HG03575 (cell line): ENCODE measurements around the gene GFOD1.

Experiments
- ATAC-seq: cut with Tn5 transposase; IDR thresholded peaks from one replicate; pipeline ENCODE4 v1.9.1; 2021; ENCODE audit not compliant: unreplicated experiment, insufficient number of reproducible peaks, low FRiP score; ENCODE audit errors: extremely low read depth

The GFOD1 gene

DNA sequence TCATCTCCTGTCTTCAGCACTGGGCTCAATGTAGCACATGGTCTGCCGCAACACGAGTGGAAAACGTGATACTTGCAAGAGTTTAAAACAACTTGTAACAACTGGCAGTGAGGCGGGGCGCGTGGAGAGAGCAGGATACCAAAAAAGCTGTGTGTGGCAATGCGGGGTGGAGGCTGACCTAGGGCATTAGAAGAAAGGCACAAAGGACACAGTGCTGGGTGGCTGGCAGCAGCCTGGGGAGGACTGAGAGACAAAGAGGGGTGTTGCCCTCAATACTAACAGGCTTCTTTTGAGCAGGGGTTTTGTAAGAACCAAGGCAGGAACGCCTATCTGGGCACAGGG, 1.5 kb upstream of the GFOD1 start:
- no peak for ATAC-seq

DNA sequence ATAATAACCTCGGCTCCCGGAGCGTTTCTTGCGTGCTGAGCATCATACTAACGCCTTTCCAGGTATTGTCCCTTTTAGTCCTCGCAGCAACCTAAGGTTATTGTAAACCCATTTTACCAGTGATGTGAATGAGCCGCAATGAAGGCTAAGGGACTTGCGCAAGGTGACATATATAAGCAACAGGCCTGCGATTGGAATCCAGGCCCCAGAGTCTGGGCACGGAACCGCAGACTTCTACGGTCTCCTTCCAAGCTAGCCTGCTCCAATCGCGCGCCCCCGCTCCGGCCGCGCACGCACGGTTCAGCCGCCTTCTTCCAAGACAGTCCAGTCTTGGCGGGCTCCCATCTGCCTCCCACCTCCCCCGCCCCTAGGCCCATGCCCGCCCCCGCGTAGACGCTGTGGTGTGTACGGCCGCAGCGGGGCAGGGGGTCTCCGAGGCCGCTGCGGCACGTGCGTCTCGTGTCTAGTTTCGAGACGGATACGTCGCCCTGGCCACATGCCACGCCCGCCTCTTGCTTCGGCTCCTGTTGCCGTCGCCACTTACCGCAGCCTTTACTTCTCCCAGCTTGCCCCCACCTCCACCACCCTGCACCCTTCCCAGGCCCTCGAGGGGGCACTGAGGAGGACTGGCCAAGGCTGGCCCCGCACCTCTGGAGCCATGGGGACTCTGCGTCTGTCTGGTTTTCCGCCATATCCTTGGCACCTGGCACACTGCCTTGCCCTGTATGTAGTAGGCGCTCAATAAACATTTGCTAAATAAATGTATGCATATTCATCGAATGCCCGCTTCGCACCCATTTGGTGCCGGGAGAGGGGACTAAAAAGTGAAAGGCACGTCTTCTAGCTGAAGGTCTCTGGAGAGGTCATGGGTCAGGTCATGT, 855 bp upstream of the GFOD1 start:
- no peak for ATAC-seq

DNA sequence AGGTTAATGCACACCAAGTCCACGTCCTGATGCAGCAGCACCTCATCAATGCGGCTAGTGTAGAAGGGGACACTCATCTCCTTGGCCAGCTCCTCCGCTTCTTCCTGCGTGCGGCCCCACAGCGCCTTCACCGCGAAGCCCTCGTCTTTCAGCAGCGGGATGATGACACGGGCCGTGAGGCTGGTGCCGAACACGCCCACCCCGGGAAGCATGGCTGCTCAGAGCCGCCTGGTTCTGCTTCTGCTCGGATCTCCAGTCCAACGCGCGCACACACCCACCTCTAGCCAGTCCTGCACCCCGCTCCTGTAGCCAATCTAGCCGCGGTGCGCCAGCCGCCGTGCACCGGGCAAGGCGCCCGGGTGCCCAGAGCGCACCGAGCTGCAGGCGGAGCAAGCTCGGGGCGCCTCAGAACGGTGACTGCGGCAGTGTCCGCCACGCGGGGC, 700 bp downstream of the GFOD1 start:
- no peak for ATAC-seq

DNA sequence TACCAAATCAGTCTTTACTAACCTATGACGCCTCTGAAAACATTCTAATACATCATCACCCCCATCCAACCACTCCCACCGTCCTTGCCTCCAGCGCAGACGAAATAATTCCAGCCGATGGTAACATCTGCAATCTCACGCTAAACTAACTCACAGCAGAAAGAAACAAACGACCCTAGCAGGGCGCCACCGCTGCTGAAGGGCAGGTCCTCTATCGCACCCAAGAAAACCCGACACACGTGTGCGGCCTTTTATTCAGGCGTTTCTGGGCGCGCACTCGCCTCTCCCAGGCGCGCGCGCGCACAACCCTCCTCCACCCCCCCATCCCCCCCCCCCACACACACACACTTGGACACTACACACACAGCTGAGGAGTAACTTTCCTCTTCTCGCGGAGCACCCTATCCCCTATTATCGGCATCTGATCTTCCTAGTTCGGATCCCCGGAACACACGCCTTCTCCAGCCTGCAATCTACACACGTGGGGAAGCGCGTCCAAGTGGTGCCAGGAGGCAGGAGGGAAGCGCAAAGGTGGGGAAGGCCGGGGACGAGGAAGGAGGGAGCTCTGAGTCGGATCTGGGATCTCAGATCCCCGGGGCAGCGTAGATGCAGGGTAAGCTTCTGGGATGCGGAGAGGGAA, 1.4 kb downstream of the GFOD1 start:
- no peak for ATAC-seq

DNA sequence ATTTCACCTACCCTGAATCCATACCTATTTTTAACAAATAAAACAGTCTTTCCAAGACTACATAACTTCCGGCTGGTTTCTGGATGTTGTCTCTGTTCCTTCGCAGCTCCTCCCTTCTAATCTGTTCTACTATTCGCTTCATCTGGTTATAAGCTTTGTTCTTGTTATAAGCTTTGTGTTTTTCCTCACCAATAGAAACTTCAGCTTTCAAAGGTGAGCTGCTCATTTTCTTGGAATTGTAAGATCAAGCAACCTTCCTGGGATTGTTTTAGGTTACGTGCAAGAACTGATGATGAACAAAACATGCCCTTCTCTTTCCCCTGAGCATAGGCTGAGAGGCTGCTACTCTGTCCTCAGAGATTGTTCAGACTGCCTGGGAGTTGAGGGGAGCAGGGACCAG, 2.1 kb downstream of the GFOD1 start:
- no peak for ATAC-seq

DNA sequence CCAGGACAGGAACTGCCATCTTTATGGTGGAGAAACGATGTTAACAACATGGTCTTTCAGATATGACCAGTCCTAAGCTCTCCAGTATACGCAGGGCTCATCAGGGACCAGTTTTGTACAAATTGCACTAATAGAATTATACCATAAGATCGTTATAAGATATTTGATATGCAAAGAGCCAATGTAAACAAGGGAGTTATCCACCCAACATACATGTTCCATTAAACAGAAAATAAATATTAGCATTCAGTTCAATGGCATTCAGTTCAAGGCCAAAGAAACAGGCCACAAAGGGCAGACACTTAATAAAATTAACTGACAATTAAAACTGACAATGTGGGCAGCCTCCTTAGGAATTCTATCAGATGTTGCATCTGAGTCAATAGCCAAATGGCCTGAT, 2.6 kb downstream of the GFOD1 start:
- ATAC-seq = no peak

DNA sequence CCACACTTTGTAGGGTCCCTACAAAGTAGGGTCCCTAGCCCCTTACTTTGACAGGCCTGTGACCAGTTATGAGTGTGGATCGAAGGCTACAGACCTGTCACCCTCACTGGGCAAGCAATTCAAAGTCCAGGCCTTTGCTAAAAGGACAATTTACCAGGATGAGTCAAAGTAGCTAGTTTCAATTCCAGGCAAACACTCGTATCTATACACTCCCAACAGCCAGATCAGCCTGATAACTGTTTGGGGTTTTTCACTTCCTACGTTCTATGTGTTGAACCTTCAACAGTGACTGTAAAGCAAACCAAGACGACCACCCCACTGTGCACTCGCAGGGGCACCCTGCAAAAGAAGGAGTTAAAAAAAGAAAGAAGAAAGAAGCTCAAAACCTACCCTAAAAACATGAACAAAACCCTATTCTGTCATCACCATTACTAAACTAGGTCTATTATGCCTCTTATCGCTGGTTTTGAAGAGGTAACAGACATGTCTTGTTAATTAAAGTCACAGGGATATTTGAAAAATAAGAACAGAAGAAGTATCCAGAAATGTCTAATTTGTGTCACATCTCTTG, 3.2 kb downstream of the GFOD1 start:
- no peak for ATAC-seq

DNA sequence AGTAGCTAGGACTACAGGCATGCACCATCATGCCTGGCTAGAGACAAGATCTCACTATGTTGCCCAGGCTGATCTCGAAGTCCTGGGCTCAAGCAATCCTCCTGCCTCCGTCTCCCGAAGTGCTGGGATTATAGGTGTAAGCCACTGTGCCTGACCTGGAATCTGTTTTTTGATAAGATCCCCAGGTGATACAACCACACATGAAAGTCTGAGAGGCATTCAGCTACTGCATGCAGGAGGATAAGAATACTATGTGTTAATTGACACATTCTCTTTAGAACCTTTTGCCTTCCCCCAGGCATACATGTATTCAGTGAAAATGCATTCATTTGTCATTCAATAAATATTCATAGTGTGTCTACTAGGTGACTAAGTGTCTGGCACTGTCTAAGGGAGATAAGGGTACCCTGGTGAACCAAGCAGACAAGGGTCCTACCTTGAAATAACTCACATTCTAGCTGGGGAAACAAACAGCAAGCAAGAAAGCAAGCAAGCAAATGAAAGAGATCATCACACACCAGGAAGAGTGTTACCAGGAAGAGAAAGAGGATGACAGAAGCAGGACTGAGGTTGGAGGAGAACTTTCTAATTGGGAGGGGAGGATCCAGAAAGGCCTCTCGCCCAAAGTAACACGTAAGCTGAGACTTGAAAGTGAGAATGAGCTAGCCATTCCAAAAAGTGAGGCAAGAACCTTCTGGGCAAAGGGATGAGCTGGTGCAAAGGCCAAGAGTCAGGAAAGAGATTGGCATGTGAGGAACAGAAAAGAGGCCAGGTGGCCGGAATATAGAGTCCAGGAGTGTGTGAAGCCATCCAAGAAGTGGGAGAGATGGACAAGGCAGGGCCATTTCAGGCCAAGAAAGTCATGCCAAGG, 6.5 kb downstream of the GFOD1 start:
- no peak for ATAC-seq

DNA sequence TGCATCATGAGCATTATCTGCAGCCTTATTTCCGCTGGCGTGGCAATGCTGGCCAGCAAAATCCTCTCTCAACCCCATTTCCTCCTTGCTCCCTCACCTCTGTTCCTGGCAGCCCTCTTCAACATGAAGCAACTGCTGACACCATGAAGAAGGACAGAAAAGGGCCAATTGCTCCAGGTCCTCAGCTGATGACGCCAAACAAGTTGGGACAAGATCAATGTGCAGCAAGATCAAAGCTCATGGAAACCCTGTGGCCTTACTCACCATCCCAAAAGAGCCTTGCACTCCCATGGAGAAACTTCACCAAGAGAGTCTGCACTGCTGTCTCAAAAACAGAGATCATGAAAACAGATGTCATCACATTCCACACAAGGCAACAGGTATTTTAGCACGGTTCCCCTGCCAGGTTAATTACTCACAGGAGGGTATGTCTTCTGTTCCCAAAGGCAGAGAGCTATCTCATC, 7.4 kb downstream of the GFOD1 start:
- no peak for ATAC-seq

DNA sequence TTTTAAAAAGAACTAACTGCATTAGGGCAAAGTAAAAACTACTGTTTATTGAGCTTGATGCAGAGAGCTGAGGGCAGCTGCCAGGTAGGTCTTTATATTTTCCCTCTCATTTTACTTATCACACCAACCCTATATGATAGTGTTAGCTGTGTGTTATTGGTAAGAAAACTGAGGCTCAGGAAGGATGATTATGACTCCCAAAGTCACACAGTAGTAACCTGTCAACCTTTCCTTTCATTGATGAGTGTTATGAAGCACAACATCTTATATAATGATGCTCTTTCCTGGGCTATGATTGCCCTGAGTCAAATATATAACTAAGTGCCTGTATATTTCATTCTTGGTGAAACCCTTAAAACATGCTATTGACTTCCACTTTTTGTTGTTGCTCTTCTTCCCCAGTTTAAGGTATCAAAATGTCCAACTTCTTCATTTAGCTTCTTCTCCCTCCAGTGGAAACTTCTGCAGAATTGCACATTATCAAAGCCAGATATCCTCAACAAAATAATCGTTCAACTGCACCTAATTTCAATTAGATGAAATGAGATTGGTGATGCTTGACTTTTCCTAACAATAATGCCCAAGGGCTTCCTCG, 8.1 kb downstream of the GFOD1 start:
- ATAC-seq = no peak

DNA sequence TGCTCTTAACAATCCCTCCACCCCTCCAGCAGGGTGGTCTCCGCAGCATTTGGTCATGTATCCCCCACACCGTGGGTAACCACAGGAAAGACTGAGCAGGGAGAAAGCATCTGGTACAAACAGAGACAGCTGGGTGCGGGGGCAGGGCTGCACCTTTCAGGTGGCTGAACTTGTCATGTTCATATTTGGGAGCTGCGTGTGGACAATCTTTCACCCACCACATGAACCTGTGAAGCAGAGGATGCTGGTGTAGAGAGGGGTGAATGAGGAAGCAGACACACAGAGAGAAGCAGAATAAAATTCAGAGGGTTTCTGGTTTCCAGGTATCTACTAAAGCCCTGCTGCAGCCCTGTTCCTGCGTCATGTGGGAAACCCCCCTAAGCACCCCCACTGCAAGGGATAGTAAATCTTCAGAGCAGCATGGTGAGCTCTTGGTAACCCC, 8.9 kb downstream of the GFOD1 start:
- no peak for ATAC-seq

DNA sequence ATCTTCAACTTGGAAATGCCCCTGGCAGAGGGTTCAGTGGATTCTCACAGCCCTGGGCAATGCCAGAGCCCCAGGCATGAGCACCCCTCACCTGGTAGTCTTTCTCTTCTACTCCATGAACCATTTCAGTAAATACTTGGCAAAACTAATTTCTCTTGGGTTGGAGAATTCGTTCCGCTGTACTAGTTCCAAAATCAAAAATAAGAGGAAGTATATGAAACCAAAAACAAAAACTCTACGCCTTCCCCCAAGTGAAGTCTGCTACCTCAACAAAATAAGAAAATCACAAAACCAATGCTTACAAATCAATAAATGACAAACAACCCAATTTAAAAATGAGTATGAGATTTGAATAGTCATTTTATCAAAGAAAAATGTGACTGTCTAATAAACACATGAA, 12.6 kb downstream of the GFOD1 start:
- no peak for ATAC-seq

DNA sequence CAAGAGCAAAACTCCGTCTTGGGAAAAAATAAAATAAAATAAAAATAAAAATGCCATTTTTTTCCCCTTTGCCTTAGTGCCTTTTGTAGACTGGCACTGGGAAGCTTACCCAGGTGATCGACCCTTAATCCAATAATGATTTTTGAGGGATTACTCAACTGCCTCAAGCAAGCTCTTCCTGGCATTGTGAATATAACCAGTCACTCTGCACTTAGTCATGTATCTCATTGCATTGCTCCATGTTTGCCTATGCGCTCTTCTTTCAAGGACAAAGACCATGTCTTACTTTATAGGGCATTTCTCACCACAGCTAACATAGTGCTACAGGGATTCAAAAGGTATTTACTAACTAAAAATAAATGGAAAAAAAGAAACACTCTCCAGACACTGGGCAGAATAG, 13.0 kb downstream of the GFOD1 start:
- no peak for ATAC-seq

DNA sequence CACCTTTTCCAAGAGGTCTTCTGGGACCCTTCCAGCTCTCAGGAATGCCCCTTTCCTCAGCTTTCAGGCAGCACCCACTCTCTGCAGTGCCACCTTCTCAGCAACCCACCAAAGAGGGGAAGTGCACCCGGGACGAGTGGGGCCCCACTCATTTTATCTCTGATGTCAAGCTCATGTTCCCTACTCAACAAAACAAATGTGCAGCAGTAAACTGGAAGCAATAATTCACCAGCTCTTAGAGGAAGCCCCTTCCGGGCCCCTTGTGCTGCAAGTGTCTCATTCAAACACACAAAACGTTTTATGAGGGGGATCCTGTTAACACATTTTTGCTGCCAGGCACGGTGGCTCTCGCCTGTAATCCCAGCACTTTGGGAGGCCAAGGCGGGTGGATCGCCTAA, 13.6 kb downstream of the GFOD1 start:
- ATAC-seq = no peak

DNA sequence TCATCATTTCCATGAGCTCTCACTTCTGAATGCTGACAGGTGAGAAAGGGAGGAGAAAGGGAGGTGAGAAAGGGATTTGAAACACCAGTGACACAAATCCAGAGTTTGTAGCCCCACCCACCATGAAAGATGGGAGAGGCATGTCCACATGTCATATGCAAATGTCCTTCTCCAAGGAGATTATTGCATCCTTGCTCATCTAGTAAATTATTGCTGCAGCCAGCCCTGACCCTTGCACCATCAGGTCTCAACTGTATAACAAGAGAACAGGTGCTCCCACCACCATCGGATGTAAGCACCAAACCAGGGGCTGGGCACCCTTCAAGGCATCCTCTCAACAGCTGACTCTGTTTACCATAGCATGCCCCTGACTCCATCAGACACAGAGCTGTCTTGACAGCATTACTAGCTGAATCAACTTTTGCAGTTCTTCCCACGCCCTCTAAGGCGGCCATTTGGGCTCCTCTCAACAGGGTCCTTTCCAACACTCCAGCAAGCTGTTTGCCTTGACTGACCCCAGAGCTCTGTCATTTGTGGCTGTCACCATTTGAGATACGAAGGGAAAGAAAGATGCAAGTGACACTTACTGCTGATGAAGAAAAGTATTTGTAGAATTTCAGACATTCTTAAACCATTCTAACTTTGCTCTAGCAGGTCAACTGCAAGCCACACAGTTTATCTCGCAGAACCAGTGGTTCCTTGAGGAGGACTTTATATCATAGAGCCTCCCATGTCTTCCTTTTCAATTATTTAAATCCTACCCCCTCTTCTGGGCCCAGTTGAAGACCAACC, 14.2 kb downstream of the GFOD1 start:
- ATAC-seq = no peak

DNA sequence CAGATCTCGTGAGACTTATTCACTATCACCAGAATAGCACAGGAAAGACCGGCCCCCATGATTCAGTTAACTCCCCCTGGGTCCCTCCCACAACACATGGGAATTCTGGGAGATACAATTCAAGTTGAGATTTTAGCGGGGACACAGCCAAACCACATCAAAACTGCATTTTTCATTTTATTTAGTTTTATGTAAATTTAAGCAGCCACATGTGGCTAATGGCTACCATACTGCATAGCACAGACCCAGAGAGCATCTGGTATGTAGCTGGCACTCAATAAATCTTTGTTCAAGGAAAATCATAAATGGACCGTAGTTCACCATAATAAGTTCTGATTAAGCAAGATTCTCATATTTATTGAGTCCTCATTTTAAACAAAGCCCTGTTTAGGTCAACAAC, 15.3 kb downstream of the GFOD1 start:
- ATAC-seq = no peak

DNA sequence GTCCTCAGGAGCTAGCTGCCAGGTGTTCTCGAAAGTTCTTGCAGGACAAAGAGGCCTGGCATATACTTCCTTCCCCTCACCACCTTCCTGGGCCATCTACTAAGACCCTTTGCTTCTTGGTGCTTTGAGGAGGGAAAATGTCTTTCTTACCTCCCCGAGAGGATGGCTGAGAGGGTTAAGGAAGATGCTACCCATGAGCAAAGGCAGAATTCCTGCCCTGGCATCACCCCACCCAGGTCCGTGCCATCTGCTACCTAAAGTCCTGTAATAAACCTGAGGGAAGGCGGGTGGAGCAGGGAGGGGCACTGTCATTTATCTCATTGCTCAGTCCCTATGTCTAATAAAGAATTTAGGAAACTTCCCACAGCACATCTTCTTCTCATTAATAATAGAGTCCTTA, 16.2 kb downstream of the GFOD1 start:
- no peak for ATAC-seq
